Transverse colon (tissue), 4 donors: ENCODE measurements around the gene RETREG1. TPM values are rescaled to one million over a fixed set of nuclear protein-coding genes. Genes with fewer than 3 reads are reported as not detected.

Experiments
- DNase-seq: peaks from one replicate; pipeline ENCODE4 v3.0.0-alpha.2; 2019
- H3K27ac ChIP-seq, 4 donors: fragments of 200-600 bp; sonication (generic); 2 replicates each; pipeline ENCODE4 v1.5.1; 2016 to 2018; ENCODE audit warnings: inconsistent platforms in 4 of 4
- H3K27me3 ChIP-seq: fragments of 200-600 bp; sonication (generic); 2 replicates; pipeline ENCODE4 v1.5.1; 2017; ENCODE audit warnings: inconsistent platforms
- H3K36me3 ChIP-seq, 4 donors: fragments of 200-600 bp; sonication (generic); 2 replicates each; pipeline ENCODE4 v1.5.1; 2017 to 2019; ENCODE audit warnings: inconsistent platforms in 4 of 4
- H3K4me1 ChIP-seq, 4 donors: fragments of 200-600 bp; sonication (generic); 2 replicates each; pipeline ENCODE4 v1.5.1; 2017 to 2020; ENCODE audit warnings: inconsistent platforms in 4 of 4
- H3K4me3 ChIP-seq, 4 donors: fragments of 200-600 bp; sonication (generic); 1 replicate in 1 of 4; 2 replicates in 3 of 4; pipeline versions ENCODE4 v1.5.1 to v1.6.1; 2017 to 2019; ENCODE audit warnings: inconsistent platforms in 4 of 4
- H3K9me3 ChIP-seq, 2 donors: fragments of 200-600 bp; sonication (generic); 2 replicates each; pipeline ENCODE4 v1.5.1; 2017 to 2019; ENCODE audit warnings: inconsistent platforms in 2 of 2
- CTCF ChIP-seq, 5 experiments: fragments of 200-600 bp in 3 of 5; fragments of 450-650 bp in 2 of 5; sonication (generic) in 3 of 5; IDR thresholded peaks; 1 replicate in 2 of 5; 2 replicates in 3 of 5; pipeline ENCODE4 v1.5.1; 2016 to 2017; ENCODE audit warnings: antibody characterized with exemption in 5 of 5, inconsistent platforms in 3 of 5, mild to moderate bottlenecking in 2 of 5, moderate library complexity in 1 of 5
- EP300 ChIP-seq: sonication (generic); formaldehyde crosslinking; IDR thresholded peaks from one replicate; pipeline ENCODE4 v1.6.1; 2017; ENCODE audit warnings: antibody characterized with exemption, low read depth
- POLR2A ChIP-seq: fragments of 450-650 bp; IDR thresholded peaks from one replicate; pipeline ENCODE4 v1.6.1; 2016; ENCODE audit warnings: antibody characterized with exemption, mild to moderate bottlenecking, moderate library complexity
- POLR2AphosphoS5 ChIP-seq, 3 donors: sonication (generic); formaldehyde crosslinking; IDR thresholded peaks; one replicate each; pipeline ENCODE4 v1.6.1; 2016; ENCODE audit warnings: antibody characterized with exemption in 3 of 3
- WGBS, 2 donors: methylation state at CpG; one replicate each; pipeline ENCODE4 v1.1.5; 2018; ENCODE audit warnings: low coverage in 1 of 2; 5-methylcytosine and 5-hydroxymethylcytosine counted together
- in situ Hi-C, 4 donors: fragments of 200-750 bp; cut with MboI; loops; one replicate each; pipeline versions ENCODE4 v1.15.0 to v1.15.1; 2017; ENCODE audit warnings: low sequenced_read_pairs in 3 of 4, low pct_ligation_motif_present in 1 of 4, low pct_unique_long_range_greater_than_20kb in 1 of 4
- intact Hi-C: fragments of 100-400 bp; cut with DNase I; formaldehyde crosslinking; loops from one replicate; pipeline ENCODE4 v1.15.1; 2023; ENCODE audit warnings: low total_unique reads
- total RNA-seq, 4 donors: library from RNA; depleted of rRNA; stranded (reverse); fragments of >200 nt; gene quantifications; one replicate each; pipeline ENCODE4 v1.1.0, GENCODE V29; 2016

Gene RETREG1
- total RNA-seq, 4 donors from 2014 or later, result 33.2 to 93.5 (median 66.2) TPM

- Histone ChIP-seq H3K27ac (no peak overlapping the region), H3K27me3 (peaks cover 3% of the 10 kb centered on the region), H3K4me3 (no peak overlapping the region), H3K36me3 (peaks cover 0 to 9% (median 0%) of the 10 kb centered on the region in 4 donors), H3K4me1 (peaks cover 0 to 15% (median 6%) of the 10 kb centered on the region in 4 donors), H3K9me3 (no peaks in the 10 kb centered on the region)
- TF ChIP-seq POLR2AphosphoS5 (IDR thresholded peaks at IDR 0.05), result no peak
- 60 to 93% methylated on average over 1 to 5 of the region's 5 CpGs for WGBS, 2 donors
- in situ Hi-C loops (loop anchor here in 2 of 4 donors (10.0 to 25.0 kb wide), 3 partner anchors 177 to 502 kb away; no protein-coding TSS in a partner anchor), intact Hi-C loops (no loop called here)
- DNase-seq, result no peak
Measured at GRCh38 chr5:16664368-16664767, 47.6 kb upstream of the RETREG1 start.

GRCh38 chr5:16663840-16664239 lies 47.0 kb upstream of the RETREG1 start:
- H3K9me3 ChIP-seq, result no peaks in the 10 kb centered on the region
- 79 to 89% methylated on average over 3 to 4 of the region's 4 CpGs for WGBS, 2 donors
- no peak overlapping the region for H3K27ac ChIP-seq
- H3K4me3 ChIP-seq, result no peak overlapping the region
- peaks cover 3% of the 10 kb centered on the region for H3K27me3 ChIP-seq
- in situ Hi-C loops, result loop anchor here in 2 of 4 donors (10.0 to 25.0 kb wide), 3 partner anchors 177 to 502 kb away; no protein-coding TSS in a partner anchor
- no peak for TF ChIP-seq EP300
- TF ChIP-seq POLR2A, result no peak
- TF ChIP-seq CTCF (IDR thresholded peaks at IDR 0.05), result no peak
- TF ChIP-seq POLR2AphosphoS5 (IDR thresholded peaks at IDR 0.05), result no peak
- DNase-seq, result no peak
- peaks cover 0 to 15% (median 5%) of the 10 kb centered on the region in 4 donors for H3K4me1 ChIP-seq
- intact Hi-C loops, result no loop called here
- H3K36me3 ChIP-seq, result peaks cover 0 to 9% (median 0%) of the 10 kb centered on the region in 4 donors

- H3K27me3 ChIP-seq, result peaks cover 3% of the 10 kb centered on the region
- peaks cover 0 to 11% (median 4%) of the 10 kb centered on the region in 4 donors for H3K4me1 ChIP-seq
- WGBS, 2 donors, result 92 to 100% methylated on average over 2 of the region's 2 CpGs
- no peak overlapping the region for H3K4me3 ChIP-seq
- no peak overlapping the region for H3K27ac ChIP-seq
- H3K9me3 ChIP-seq, result no peaks in the 10 kb centered on the region
- DNase-seq, result no peak
- intact Hi-C loops (no loop called here), in situ Hi-C loops (loop anchor here in 2 of 4 donors (10.0 to 25.0 kb wide), 3 partner anchors 174 to 499 kb away; no protein-coding TSS in a partner anchor)
- no peaks in the 10 kb centered on the region for H3K36me3 ChIP-seq
- TF ChIP-seq POLR2AphosphoS5 (IDR thresholded peaks at IDR 0.05) (no peak), CTCF (IDR thresholded peaks at IDR 0.05) (no peak), EP300 (no peak)
Measured at GRCh38 chr5:16661713-16662112, 44.9 kb upstream of the RETREG1 start.

GRCh38 chr5:16660982-16661381 lies 44.2 kb upstream of the RETREG1 start:
- H3K4me1 ChIP-seq, result peaks cover 0 to 4% (median 0%) of the 10 kb centered on the region in 4 donors
- H3K27ac ChIP-seq, result no peak overlapping the region
- H3K36me3 ChIP-seq, result no peaks in the 10 kb centered on the region
- H3K27me3 ChIP-seq, result peaks cover 3% of the 10 kb centered on the region
- in situ Hi-C loops (loop anchor here in 2 of 4 donors (10.0 to 25.0 kb wide), 3 partner anchors 174 to 499 kb away; no protein-coding TSS in a partner anchor), intact Hi-C loops (no loop called here)
- H3K4me3 ChIP-seq, result no peak overlapping the region
- DNase-seq, result no peak
- no peak for TF ChIP-seq POLR2A
- no peak for TF ChIP-seq POLR2AphosphoS5 (IDR thresholded peaks at IDR 0.05)
- no peak for TF ChIP-seq CTCF (IDR thresholded peaks at IDR 0.05)
- no peak for TF ChIP-seq EP300
- no peaks in the 10 kb centered on the region for H3K9me3 ChIP-seq
- 70 to 100% methylated on average over 1 to 5 of the region's 5 CpGs for WGBS, 2 donors

- no peaks in the 10 kb centered on the region for H3K36me3 ChIP-seq
- WGBS, 2 donors, result 67 to 71% methylated on average over 1 of the region's 1 CpG
- intact Hi-C loops (no loop called here), in situ Hi-C loops (loop anchor here in 2 of 4 donors (25.0 kb wide), 2 partner anchors 172 to 497 kb away; no protein-coding TSS in a partner anchor)
- H3K27ac ChIP-seq, result no peak overlapping the region
- no peak for DNase-seq
- H3K27me3 ChIP-seq, result peaks cover 3% of the 10 kb centered on the region
- H3K4me3 ChIP-seq, result no peak overlapping the region
- TF ChIP-seq POLR2AphosphoS5 (IDR thresholded peaks at IDR 0.05) (no peak), POLR2A (no peak), EP300 (no peak), CTCF (IDR thresholded peaks at IDR 0.05) (no peak)
- no peaks in the 10 kb centered on the region for H3K9me3 ChIP-seq
- H3K4me1 ChIP-seq, result no peaks in the 10 kb centered on the region
Measured at GRCh38 chr5:16659536-16659935, 42.7 kb upstream of the RETREG1 start.
